Subcutaneous abdominal adipose tissue (tissue), 5 donors: Measurements from ENCODE around the gene LTB4R.
A peak's percentile ranks its signal among the peaks of the same experiment; 100 is the strongest.

Experiments used
- H3K27ac ChIP-seq: one replicate; pipeline ENCODE4 v1.7.0; 2013; ENCODE audit warnings: low read depth, mild to moderate bottlenecking, inconsistent platforms, low read length, moderate library complexity
- H3K27me3 ChIP-seq, 5 donors: one replicate each; pipeline ENCODE4 v1.7.0; 2013; ENCODE audit warnings: low read length in 5 of 5, inconsistent platforms in 1 of 5; ENCODE audit not compliant: control insufficient read depth in 5 of 5, insufficient read depth in 4 of 5
- H3K36me3 ChIP-seq, 5 donors: one replicate each; pipeline ENCODE4 v1.7.0; 2013; ENCODE audit warnings: low read length in 5 of 5; ENCODE audit not compliant: control insufficient read depth in 5 of 5, insufficient read depth in 5 of 5
- H3K4me1 ChIP-seq, 5 donors: one replicate each; pipeline ENCODE4 v1.7.0; 2013; ENCODE audit warnings: low read length in 5 of 5, mild to moderate bottlenecking in 3 of 5, moderate library complexity in 1 of 5; ENCODE audit not compliant: control insufficient read depth in 5 of 5, insufficient read depth in 5 of 5
- H3K4me3 ChIP-seq, 5 donors: one replicate each; pipeline ENCODE4 v1.7.0; 2013; ENCODE audit warnings: low read length in 5 of 5, low read depth in 1 of 5
- H3K9ac ChIP-seq, 5 donors: one replicate each; pipeline ENCODE4 v1.7.0; 2013; ENCODE audit warnings: low read length in 5 of 5, mild to moderate bottlenecking in 4 of 5, moderate library complexity in 3 of 5
- H3K9me3 ChIP-seq, 5 donors: one replicate each; pipeline ENCODE4 v1.7.0; 2013; ENCODE audit warnings: low read length in 5 of 5; ENCODE audit not compliant: control insufficient read depth in 5 of 5
- donor health status: healthy.
- donor health status: healthy.
- donor health status: healthy.
- donor health status: healthy.
- donor health status: healthy.

Gene LTB4R

GRCh38 chr14:24339284-24340151 is 28.2 kb downstream of the LTB4R start, which contains the start of gene RIPK3:
TSS of gene RIPK3 (minus strand) at chr14:24339991. CDS start at chr14:24339826, 165 bp downstream.
- peaks cover 8 to 41% (median 33%) of the 10 kb centered on the region in 5 donors for H3K4me1 ChIP-seq

GRCh38 chr14:24340606-24341005 is 29.3 kb downstream of the LTB4R start:
- H3K4me3 ChIP-seq, result no peak overlapping the region
- H3K9ac ChIP-seq, result no peak overlapping the region
- H3K4me1 ChIP-seq, result peaks cover 6 to 30% (median 23%) of the 10 kb centered on the region in 5 donors
- H3K36me3 ChIP-seq, result peaks cover 0 to 19% (median 3%) of the 10 kb centered on the region in 5 donors
- no peaks in the 10 kb centered on the region for H3K9me3 ChIP-seq
- no peak overlapping the region for H3K27ac ChIP-seq
- H3K27me3 ChIP-seq, result peaks cover 0 to 7% (median 2%) of the 10 kb centered on the region in 5 donors

More at GRCh38 chr14:24339284-24340151, 28.2 kb downstream of the LTB4R start, which contains the start of gene RIPK3:
- no peaks in the 10 kb centered on the region for H3K9me3 ChIP-seq
- peak within 1 kb of the TSS; percentile 8 to 62 (median 46) for H3K9ac ChIP-seq
- peak within 1 kb of the TSS; percentile 30 for H3K27ac ChIP-seq
- H3K27me3 ChIP-seq, result peaks cover 0 to 15% (median 10%) of the 10 kb centered on the region in 5 donors
- peak within 1 kb of the TSS; percentile 68 to 83 (median 78) for H3K4me3 ChIP-seq
- H3K36me3 ChIP-seq, result peaks cover 0 to 19% (median 3%) of the 10 kb centered on the region in 5 donors

- Histone ChIP-seq H3K27ac (no peak overlapping the region), H3K27me3 (peaks cover 0 to 3% (median 0%) of the 10 kb centered on the region in 5 donors), H3K4me3 (no peak overlapping the region), H3K9ac (no peak overlapping the region), H3K9me3 (no peaks in the 10 kb centered on the region), H3K4me1 (peaks cover 10 to 36% (median 19%) of the 10 kb centered on the region in 5 donors), H3K36me3 (peaks cover 0 to 6% (median 0%) of the 10 kb centered on the region in 5 donors)
These were observed 31.6 kb downstream of the LTB4R start for GRCh38 chr14:24342889-24343288.

- Histone ChIP-seq H3K36me3 (no peaks in the 10 kb centered on the region), H3K27ac (no peak overlapping the region), H3K27me3 (peaks cover 0 to 3% (median 0%) of the 10 kb centered on the region in 5 donors)
These were observed 32.7 kb downstream of the LTB4R start for GRCh38 chr14:24343795-24344660.

GRCh38 chr14:24347134-24347533 is 35.8 kb downstream of the LTB4R start:
- Histone ChIP-seq H3K27me3 (peaks cover 0 to 4% (median 0%) of the 10 kb centered on the region in 5 donors), H3K9me3 (no peaks in the 10 kb centered on the region), H3K36me3 (no peaks in the 10 kb centered on the region), H3K9ac (no peak overlapping the region), H3K4me3 (no peak overlapping the region), H3K27ac (peak overlapping the region; percentile 6), H3K4me1 (peaks cover 0 to 18% (median 4%) of the 10 kb centered on the region in 5 donors)

More at GRCh38 chr14:24343795-24344660, 32.7 kb downstream of the LTB4R start:
- peaks cover 6 to 25% (median 10%) of the 10 kb centered on the region in 5 donors for H3K4me1 ChIP-seq
- no peaks in the 10 kb centered on the region for H3K9me3 ChIP-seq
- H3K9ac ChIP-seq, result no peak overlapping the region
- no peak overlapping the region for H3K4me3 ChIP-seq

GRCh38 chr14:24348186-24348585 is 36.9 kb downstream of the LTB4R start:
- Histone ChIP-seq H3K4me1 (peaks cover 0 to 18% (median 4%) of the 10 kb centered on the region in 5 donors), H3K9ac (no peak overlapping the region), H3K27ac (no peak overlapping the region)

GRCh38 chr14:24349742-24350141 is 38.4 kb downstream of the LTB4R start:
- Histone ChIP-seq H3K27ac (no peak overlapping the region), H3K4me1 (peaks cover 0 to 18% (median 8%) of the 10 kb centered on the region in 5 donors), H3K9me3 (no peaks in the 10 kb centered on the region), H3K36me3 (no peaks in the 10 kb centered on the region), H3K27me3 (peaks cover 0 to 4% (median 0%) of the 10 kb centered on the region in 5 donors), H3K9ac (no peak overlapping the region), H3K4me3 (no peak overlapping the region)

More at GRCh38 chr14:24348186-24348585, 36.9 kb downstream of the LTB4R start:
- H3K4me3 ChIP-seq, result no peak overlapping the region
- H3K27me3 ChIP-seq, result peaks cover 0 to 4% (median 0%) of the 10 kb centered on the region in 5 donors
- no peaks in the 10 kb centered on the region for H3K36me3 ChIP-seq
- no peaks in the 10 kb centered on the region for H3K9me3 ChIP-seq

GRCh38 chr14:24351517-24351916 is 40.2 kb downstream of the LTB4R start:
- no peak overlapping the region for H3K4me3 ChIP-seq
- no peaks in the 10 kb centered on the region for H3K9me3 ChIP-seq
- no peak overlapping the region for H3K9ac ChIP-seq
- peaks cover 0 to 16% (median 8%) of the 10 kb centered on the region in 5 donors for H3K4me1 ChIP-seq
- no peak overlapping the region for H3K27ac ChIP-seq
- H3K27me3 ChIP-seq, result peaks cover 0 to 4% (median 0%) of the 10 kb centered on the region in 5 donors
- H3K36me3 ChIP-seq, result no peaks in the 10 kb centered on the region

- Histone ChIP-seq H3K9ac (no peak overlapping the region), H3K4me1 (peaks cover 0 to 8% (median 5%) of the 10 kb centered on the region in 5 donors), H3K27ac (no peak overlapping the region), H3K9me3 (no peaks in the 10 kb centered on the region), H3K4me3 (no peak overlapping the region), H3K36me3 (no peaks in the 10 kb centered on the region), H3K27me3 (peaks cover 0 to 4% (median 0%) of the 10 kb centered on the region in 5 donors)
These were observed 42.5 kb downstream of the LTB4R start for GRCh38 chr14:24353559-24354481.
